HEK293T (cell line): ENCODE data around the gene PDF.

ENCODE experiments used
- CTCF ChIA-PET: fragments of 350-600 bp; formaldehyde crosslinking; extraction: SDS; loops from one replicate; lab custom pipeline; 2021; ENCODE audit warnings: antibody characterized with exemption, inconsistent platforms; lab: Yijun Ruan, JAX
- POLR2A ChIA-PET: fragments of 350-600 bp; formaldehyde crosslinking; extraction: SDS; loops from one replicate; lab custom pipeline; 2020; ENCODE audit warnings: antibody characterized with exemption, inconsistent platforms; lab: Yijun Ruan, JAX
- DNase-seq: peaks from one replicate; pipeline ENCODE4 v3.0.0; 2012; ENCODE audit warnings: mixed read lengths; ENCODE audit errors: extremely low spot score
- ARNT ChIP-seq: fragments of 450-650 bp; IDR thresholded peaks from 2 replicates; pipeline ENCODE4 v1.6.1; 2017; ENCODE audit warnings: mild to moderate bottlenecking
- BHLHE40 ChIP-seq: fragments of 450-650 bp; IDR thresholded peaks from 2 replicates; pipeline ENCODE4 v1.6.1; 2016; ENCODE audit warnings: mild to moderate bottlenecking, moderate library complexity, borderline replicate concordance
- CTBP1 ChIP-seq: fragments of 450-650 bp; IDR thresholded peaks from 2 replicates; pipeline ENCODE4 v1.6.1; 2016; ENCODE audit warnings: borderline replicate concordance
- ELF4 ChIP-seq: fragments of 450-650 bp; IDR thresholded peaks from 2 replicates; pipeline ENCODE4 v1.6.1; 2017; ENCODE audit warnings: antibody characterized with exemption
- FOXA1 ChIP-seq: fragments of 450-650 bp; IDR thresholded peaks from 2 replicates; pipeline ENCODE4 v1.6.1; 2016; ENCODE audit warnings: mild to moderate bottlenecking
- FOXK2 ChIP-seq: fragments of 450-650 bp; IDR thresholded peaks from 2 replicates; pipeline ENCODE4 v1.6.1; 2016; ENCODE audit warnings: mild to moderate bottlenecking
- FOXM1 ChIP-seq: fragments of 450-650 bp; IDR thresholded peaks from 2 replicates; pipeline ENCODE4 v1.6.1; 2017; ENCODE audit warnings: mild to moderate bottlenecking, borderline replicate concordance
- HDGF ChIP-seq: fragments of 450-650 bp; IDR thresholded peaks from 2 replicates; pipeline ENCODE4 v1.6.1; 2017; ENCODE audit warnings: antibody characterized with exemption, borderline replicate concordance
- L3MBTL2 ChIP-seq: fragments of 450-650 bp; conservative IDR thresholded peaks from 2 replicates; pipeline ENCODE4 v1.6.1; 2016; ENCODE audit warnings: mild to moderate bottlenecking
- LEF1 ChIP-seq: fragments of 450-650 bp; IDR thresholded peaks from 2 replicates; pipeline ENCODE4 v1.6.1; 2017; ENCODE audit warnings: mild to moderate bottlenecking, borderline replicate concordance
- NFRKB ChIP-seq: fragments of 450-650 bp; IDR thresholded peaks from 2 replicates; pipeline ENCODE4 v1.6.1; 2016; ENCODE audit warnings: mild to moderate bottlenecking, moderate library complexity
- SP1 ChIP-seq: fragments of 450-650 bp; IDR thresholded peaks from 2 replicates; pipeline ENCODE4 v1.6.1; 2017
- SUZ12 ChIP-seq: fragments of 450-650 bp; IDR thresholded peaks from 2 replicates; pipeline ENCODE4 v1.6.1; 2016; ENCODE audit warnings: mild to moderate bottlenecking
- TARDBP ChIP-seq: fragments of 450-650 bp; IDR thresholded peaks from 2 replicates; pipeline ENCODE4 v1.6.1; 2016
- ZNF384 ChIP-seq: fragments of 450-650 bp; IDR thresholded peaks from 2 replicates; pipeline ENCODE4 v1.6.1; 2016
- TF ChIP-seq, protein P1 (sequence below): fragments of 450-650 bp; IDR thresholded peaks from 2 replicates; pipeline ENCODE4 v1.6.1; 2016

The PDF gene

DNA sequence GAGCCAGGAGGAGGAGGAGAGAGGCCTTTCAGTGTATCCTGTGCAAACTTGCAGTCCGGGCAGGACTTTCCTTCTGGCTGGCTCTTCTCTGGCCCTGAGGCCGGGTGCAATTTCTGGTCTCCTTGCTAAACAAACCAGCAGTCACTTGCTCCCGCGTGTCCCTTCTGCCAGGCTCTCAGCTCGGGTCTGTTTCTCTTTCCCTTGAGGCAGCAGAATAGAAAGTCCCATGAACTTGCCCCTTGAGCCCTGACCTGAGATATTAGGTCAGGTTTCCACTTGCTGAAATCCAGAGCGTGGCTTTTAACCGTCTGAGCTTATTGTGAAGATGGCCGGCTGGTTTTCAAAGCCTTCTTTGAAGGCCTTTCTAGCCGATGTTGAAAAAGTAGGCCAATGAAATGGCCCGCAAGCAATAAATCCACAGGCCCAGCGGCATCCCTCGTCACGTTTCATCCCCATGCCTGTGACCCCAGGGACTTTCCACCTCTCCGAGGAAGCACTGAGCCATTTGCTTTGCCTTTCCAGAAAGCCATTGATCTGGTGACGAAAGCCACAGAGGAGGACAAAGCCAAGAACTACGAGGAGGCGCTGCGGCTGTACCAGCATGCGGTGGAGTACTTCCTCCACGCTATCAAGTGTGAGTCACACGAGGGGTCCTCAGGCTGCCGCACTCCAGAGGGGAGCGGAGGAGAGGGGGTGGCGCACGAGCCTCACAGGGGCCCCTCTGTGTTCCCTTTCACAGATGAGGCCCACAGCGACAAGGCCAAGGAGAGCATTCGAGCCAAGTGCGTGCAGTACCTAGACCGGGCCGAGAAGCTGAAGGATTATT lies 14.7 kb downstream of the PDF start:
- POLR2A ChIA-PET = interaction anchor here (1.2 to 1.9 kb wide), 2 partner anchors 10 to 14 kb away, joined by 4 to 5 read pairs; partner anchors contain the start of gene PDF
- CTCF ChIA-PET = no interaction called here
- TF ChIP-seq, protein P1, sequence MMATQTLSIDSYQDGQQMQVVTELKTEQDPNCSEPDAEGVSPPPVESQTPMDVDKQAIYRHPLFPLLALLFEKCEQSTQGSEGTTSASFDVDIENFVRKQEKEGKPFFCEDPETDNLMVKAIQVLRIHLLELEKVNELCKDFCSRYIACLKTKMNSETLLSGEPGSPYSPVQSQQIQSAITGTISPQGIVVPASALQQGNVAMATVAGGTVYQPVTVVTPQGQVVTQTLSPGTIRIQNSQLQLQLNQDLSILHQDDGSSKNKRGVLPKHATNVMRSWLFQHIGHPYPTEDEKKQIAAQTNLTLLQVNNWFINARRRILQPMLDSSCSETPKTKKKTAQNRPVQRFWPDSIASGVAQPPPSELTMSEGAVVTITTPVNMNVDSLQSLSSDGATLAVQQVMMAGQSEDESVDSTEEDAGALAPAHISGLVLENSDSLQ = no peak
- TF ChIP-seq BHLHE40 (no peak), SUZ12 (no peak), FOXA1 (no peak), LEF1 (no peak), ARNT (no peak), SP1 (no peak), NFRKB (no peak), L3MBTL2 (no peak), ELF4 (no peak), TARDBP (no peak)
- DNase-seq = no peak

GRCh38 chr16:69314534-69314933 lies 15.9 kb downstream of the PDF start:
- TF ChIP-seq ZNF384 = no peak
- no peak for TF ChIP-seq FOXM1
- no peak for TF ChIP-seq LEF1
- no peak for TF ChIP-seq FOXK2
- TF ChIP-seq SUZ12 = no peak
- TF ChIP-seq NFRKB = no peak
- TF ChIP-seq HDGF = no peak
- no peak for TF ChIP-seq CTBP1
- no peak for TF ChIP-seq FOXA1
- ChIA-PET CTCF (no interaction called here), POLR2A (interaction anchor here (1.9 kb wide), 1 partner anchor 15 kb away, joined by 5 read pairs; the partner anchor contains the start of gene PDF)
- no peak for DNase-seq

GRCh38 chr16:69313469-69313868 lies 16.9 kb downstream of the PDF start:
- CTCF ChIA-PET = no interaction called here
- no peak for DNase-seq
- POLR2A ChIA-PET = interaction anchor here (2.0 kb wide), 1 partner anchor 10 kb away, joined by 5 read pairs; no protein-coding TSS in a partner anchor
- TF ChIP-seq SP1 (no peak), FOXK2 (no peak), ARNT (no peak), BHLHE40 (no peak), CTBP1 (no peak), L3MBTL2 (no peak)
- TF ChIP-seq, protein P1 = no peak

- no peak for TF ChIP-seq L3MBTL2
- no peak for TF ChIP-seq FOXM1
- TF ChIP-seq ZNF384 = peak; percentile 30; the same call in 1 of the 2 replicates
- no peak for TF ChIP-seq LEF1
- TF ChIP-seq NFRKB = no peak
- no peak for TF ChIP-seq CTBP1
- TF ChIP-seq, protein P1 = peak; percentile 2; the same call in 1 of the 2 replicates
- TF ChIP-seq ELF4 = no peak
- TF ChIP-seq SP1 = no peak
- TF ChIP-seq SUZ12 = no peak
- TF ChIP-seq TARDBP = no peak
- TF ChIP-seq ARNT = no peak
- peak; percentile 31 for DNase-seq
- ChIA-PET CTCF (interaction anchor here (0.6 to 1.0 kb wide), 2 partner anchors 136 to 608 kb away, joined by 3 to 4 read pairs; no protein-coding TSS in a partner anchor), POLR2A (interaction anchor here (0.6 to 2.0 kb wide), 4 partner anchors 8 to 21 kb away, joined by 3 to 5 read pairs (median 3); no protein-coding TSS in a partner anchor)
These were observed 18.6 kb downstream of the PDF start for GRCh38 chr16:69311533-69312387.

GRCh38 chr16:69310653-69311532 lies 19.5 kb downstream of the PDF start, which contains the start of gene VPS4A:
Gene VPS4A, plus strand, starts transcription at chr16:69311350. Its CDS starts 162 bp downstream, at chr16:69311512.
- TF ChIP-seq ELF4 (0 out of 2 replicates have a peak, but pooled peaks have one; percentile 24), LEF1 (no peak), ZNF384 (no peak), FOXK2 (no peak), SUZ12 (no peak), SP1 (no peak), BHLHE40 (no peak), ARNT (peak; percentile 61; the same call in 1 of the 2 replicates), TARDBP (no peak), CTBP1 (no peak), FOXM1 (0 out of 2 replicates have a peak, but pooled peaks have one; percentile 8), FOXA1 (no peak), NFRKB (no peak), HDGF (no peak), L3MBTL2 (no peak)
- TF ChIP-seq, protein P1 = peak; percentile 92
- ChIA-PET POLR2A (no interaction called here), CTCF (interaction anchor here (0.6 kb wide), 1 partner anchor 32 kb away, joined by 3 read pairs; no protein-coding TSS in a partner anchor)
- DNase-seq = peak; percentile 99
